DMS79 treated with DMSO at 0.1 percent for 48 hours (cell line): ENCODE data around the gene PPP1R16B.

Experiments used
- DNase-seq: peaks from one replicate; lab custom pipeline; 2025; lab: John Stamatoyannopoulos, UW

The PPP1R16B gene

GRCh38 chr20:38805502-38805957, at the start of gene PPP1R16B:
Gene PPP1R16B (plus strand): TSS chr20:38805697. CDS start chr20:38835926, 30,229 bp downstream.
- no peak for DNase-seq

- no peak for DNase-seq
Observed at GRCh38 chr20:38757145-38757775, 48.2 kb upstream of the PPP1R16B start.

- no peak for DNase-seq
Observed at GRCh38 chr20:38759106-38759505, 46.4 kb upstream of the PPP1R16B start.

GRCh38 chr20:38760978-38761377, 44.5 kb upstream of the PPP1R16B start:
- DNase-seq: no peak

- no peak for DNase-seq
Observed at GRCh38 chr20:38762174-38762573, 43.3 kb upstream of the PPP1R16B start.

- DNase-seq: no peak
Observed at GRCh38 chr20:38763616-38764015, 41.9 kb upstream of the PPP1R16B start.

GRCh38 chr20:38764567-38765318, 40.8 kb upstream of the PPP1R16B start:
- no peak for DNase-seq

- no peak for DNase-seq
Observed at GRCh38 chr20:38766071-38766470, 39.4 kb upstream of the PPP1R16B start.

GRCh38 chr20:38769376-38770295, 35.9 kb upstream of the PPP1R16B start:
- DNase-seq: no peak

GRCh38 chr20:38770546-38770945, 35.0 kb upstream of the PPP1R16B start:
- DNase-seq: no peak

GRCh38 chr20:38770970-38771369, 34.5 kb upstream of the PPP1R16B start:
- DNase-seq: no peak

- no peak for DNase-seq
Observed at GRCh38 chr20:38771621-38772020, 33.9 kb upstream of the PPP1R16B start.

- no peak for DNase-seq
Observed at GRCh38 chr20:38774167-38774566, 31.3 kb upstream of the PPP1R16B start.

- DNase-seq: no peak
Observed at GRCh38 chr20:38776363-38776762, 29.1 kb upstream of the PPP1R16B start.

GRCh38 chr20:38779247-38780097, 26.0 kb upstream of the PPP1R16B start:
- no peak for DNase-seq

- no peak for DNase-seq
Observed at GRCh38 chr20:38782275-38782674, 23.2 kb upstream of the PPP1R16B start.

- no peak for DNase-seq
Observed at GRCh38 chr20:38787870-38788269, 17.6 kb upstream of the PPP1R16B start.

- DNase-seq: no peak
Observed at GRCh38 chr20:38789503-38790199, 15.8 kb upstream of the PPP1R16B start.

GRCh38 chr20:38790200-38791053, 15.1 kb upstream of the PPP1R16B start:
- no peak for DNase-seq

- no peak for DNase-seq
Observed at GRCh38 chr20:38791291-38791690, 14.2 kb upstream of the PPP1R16B start.
